HG03442 (cell line): Measurements from ENCODE around the gene LRP3.
A peak's percentile ranks its signal among the peaks of the same experiment; 100 is the strongest.
"Not testable (repeated sequence)": the region's sequence is repeated elsewhere in the genome, so short reads cannot be mapped to it uniquely, and the experiment has no call there.

ENCODE experiments used
- ATAC-seq: cut with Tn5 transposase; IDR thresholded peaks from one replicate; pipeline ENCODE4 v1.9.1; 2021; ENCODE audit warnings: mild to moderate bottlenecking, moderate library complexity; ENCODE audit not compliant: unreplicated experiment

The LRP3 gene

GRCh38 chr19:33175886-33176669 is 18.1 kb upstream of the LRP3 start:
- ATAC-seq, result no peak

DNA sequence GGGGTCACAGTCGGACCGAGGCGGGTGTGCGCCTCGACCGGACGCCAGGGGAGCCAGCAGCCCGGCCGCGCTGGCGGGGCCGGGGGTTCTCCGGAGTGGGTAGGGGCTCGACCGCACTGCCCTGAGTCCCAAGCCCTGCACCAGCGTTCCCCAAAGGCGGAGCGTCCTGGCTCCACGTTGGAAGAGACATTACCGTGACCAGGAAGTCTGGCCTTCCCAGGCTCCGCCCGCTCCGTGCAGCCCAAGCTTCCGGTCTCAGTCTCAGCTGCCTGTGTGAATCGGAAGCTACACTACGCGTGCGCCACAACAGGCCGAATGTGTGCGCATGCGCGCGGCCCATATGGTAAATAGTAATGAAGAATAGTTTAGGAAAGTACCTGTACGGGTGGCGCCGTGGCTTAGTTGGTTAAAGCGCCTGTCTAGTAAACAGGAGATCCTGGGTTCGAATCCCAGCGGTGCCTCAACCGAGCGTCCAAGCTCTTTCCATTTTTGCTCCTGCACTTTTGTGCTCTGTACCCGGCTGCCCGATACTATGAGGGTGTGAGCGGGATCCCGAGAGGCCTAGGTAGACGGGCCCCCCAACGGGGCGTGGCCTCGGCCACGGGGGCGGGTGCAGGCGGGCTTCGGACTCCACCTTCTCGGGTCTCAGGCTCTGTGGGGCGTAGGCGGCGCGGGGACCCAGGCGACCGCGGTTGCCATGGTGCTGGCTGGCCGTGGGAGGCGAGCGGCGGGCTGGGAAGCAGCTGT is 17.3 kb upstream of the LRP3 start:
- peak; percentile 82 for ATAC-seq

DNA sequence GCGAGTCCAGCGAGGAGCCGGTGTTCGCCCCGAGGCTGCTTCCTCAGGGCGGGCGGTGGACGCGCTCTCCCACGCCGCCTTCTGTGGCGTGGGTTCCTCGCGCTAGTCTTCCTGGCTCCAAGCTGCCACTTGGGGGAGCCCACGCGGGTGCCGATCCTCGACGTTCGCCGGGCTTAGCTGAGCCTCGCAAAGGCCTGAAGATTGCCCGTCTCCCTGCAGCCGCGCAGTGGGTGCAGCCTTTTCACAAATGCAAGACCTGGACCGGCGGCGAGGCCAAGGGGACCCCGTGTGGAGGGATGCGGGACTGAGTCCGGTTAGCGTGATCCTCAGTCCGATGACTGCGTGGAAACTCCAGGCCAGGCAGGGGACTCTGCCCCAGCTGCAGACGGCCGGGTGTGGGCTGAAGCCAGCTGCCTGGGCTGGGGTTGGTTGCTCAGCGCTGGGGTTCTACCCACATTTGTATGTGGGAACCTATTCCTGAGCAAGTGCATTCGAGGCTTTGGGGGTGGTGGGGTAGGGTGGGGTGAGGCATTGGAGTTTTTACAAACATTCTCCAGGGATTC is 16.6 kb upstream of the LRP3 start:
- ATAC-seq, result peak; percentile 17

GRCh38 chr19:33186431-33187182 is 7.5 kb upstream of the LRP3 start:
- no peak for ATAC-seq

GRCh38 chr19:33187183-33187540 is 7.0 kb upstream of the LRP3 start:
- no peak for ATAC-seq

GRCh38 chr19:33189453-33189852 is 4.7 kb upstream of the LRP3 start:
- no peak for ATAC-seq

- ATAC-seq, result not testable (repeated sequence)
Measured at GRCh38 chr19:33191092-33191491, 3.0 kb upstream of the LRP3 start.

- ATAC-seq, result no peak
Measured at GRCh38 chr19:33191501-33191900, 2.6 kb upstream of the LRP3 start.

- no peak for ATAC-seq
Measured at GRCh38 chr19:33192010-33192409, 2.1 kb upstream of the LRP3 start.

DNA sequence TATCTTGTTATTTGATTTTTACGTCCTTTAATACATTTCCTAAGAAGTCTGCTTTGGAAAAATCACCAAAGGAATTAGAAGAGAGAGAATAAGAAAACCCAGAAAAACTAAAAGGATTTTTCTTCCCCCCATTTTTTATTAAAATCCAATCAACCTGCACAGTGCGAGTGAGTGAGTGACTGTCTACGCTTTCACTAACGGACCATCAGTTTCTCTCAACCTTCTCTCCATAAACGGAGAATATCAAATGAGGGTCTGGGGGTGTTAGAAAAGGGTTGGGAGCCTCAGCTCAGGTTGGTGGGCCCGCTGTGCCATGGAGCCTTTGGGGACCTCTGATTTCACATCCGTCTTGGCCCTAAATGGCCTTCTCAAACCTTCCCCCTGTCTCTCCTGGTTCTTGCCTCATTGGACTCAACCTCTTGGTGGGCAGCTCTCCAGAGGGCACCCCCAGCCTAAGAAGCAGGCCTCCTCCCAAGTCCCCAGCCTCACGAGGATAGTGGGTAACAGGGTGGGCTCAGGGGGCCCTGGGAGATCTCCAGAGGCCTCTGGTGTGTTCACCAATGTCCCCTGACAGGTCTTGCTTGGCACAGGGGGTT is 763 bp upstream of the LRP3 start:
- ATAC-seq, result no peak

GRCh38 chr19:33194532-33194885 is 379 bp downstream of the LRP3 start:
- ATAC-seq, result no peak

DNA sequence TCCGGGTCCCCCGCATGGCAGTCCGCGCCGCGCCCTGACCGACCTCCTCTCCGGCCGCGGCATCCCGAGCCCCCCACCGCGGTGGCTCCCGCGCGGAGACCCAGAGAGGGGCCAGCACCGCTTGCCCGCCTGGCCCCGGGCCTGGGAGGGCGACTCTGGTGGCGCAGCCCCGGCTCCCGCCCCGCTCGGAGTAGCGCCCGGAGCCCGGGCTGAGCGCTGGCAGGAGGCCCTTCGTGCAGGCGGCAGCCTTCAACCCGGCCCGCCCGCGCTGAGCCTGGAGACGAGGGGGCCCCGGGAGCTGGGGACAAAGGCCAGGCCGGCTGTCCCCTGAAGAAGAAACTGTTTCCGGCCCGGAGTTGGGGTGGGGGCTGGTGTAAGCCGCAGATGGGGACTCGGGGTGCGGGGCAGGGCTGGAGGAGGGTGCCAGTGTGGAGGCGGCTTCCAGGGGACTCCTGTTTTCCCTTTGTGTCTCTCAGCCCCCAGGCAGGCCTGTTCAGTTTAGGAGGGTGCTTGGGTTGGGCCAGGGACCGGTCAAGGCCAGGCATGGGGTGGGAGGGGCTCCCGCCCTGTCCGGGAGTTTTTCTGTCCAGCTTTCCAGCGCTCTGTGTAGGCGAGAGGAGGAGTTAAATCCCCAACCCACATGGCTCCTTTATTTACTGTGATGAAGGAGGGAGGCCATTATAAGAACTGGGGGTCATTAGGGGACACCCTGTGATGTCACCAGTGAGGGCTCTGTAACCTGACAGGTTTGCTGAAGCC is 935 bp downstream of the LRP3 start:
- no peak for ATAC-seq

GRCh38 chr19:33195645-33196347 is 1.7 kb downstream of the LRP3 start:
- no peak for ATAC-seq

DNA sequence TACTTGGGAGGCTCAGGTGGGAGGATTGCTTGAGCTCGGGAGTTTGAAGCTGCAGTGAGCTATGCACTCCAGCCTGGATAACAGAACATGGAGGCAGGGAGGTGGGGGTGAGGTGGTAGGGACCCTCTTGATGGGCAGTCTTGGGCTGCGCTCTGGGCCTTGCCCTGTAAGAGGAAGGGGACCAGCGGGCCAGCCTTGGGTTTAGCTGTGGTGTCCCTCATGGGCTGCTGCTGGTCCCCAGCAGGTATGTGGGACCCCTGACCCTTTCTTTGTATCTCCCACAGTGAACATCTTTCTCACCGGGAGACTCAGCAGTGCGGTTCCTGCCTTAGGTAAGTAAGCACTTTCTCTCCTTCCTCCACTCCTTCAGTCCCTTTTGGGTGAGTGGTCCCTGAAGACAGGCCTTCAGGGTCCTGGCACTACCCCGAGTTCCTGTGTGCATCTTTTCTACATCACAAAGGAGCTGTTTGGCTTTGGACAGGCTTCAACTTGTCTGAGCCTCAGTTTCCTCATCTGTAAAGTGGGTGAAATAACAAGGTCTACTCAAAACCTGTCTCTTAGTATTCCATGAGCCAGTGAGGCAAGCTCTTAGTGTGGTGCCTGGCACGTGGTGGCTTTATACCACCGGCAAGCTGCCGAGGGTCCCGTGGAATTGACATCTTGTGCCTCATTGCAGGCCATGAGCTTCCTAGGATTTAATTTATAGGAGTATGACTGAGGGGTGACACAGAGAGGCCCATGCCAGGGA is 2.5 kb downstream of the LRP3 start:
- no peak for ATAC-seq

DNA sequence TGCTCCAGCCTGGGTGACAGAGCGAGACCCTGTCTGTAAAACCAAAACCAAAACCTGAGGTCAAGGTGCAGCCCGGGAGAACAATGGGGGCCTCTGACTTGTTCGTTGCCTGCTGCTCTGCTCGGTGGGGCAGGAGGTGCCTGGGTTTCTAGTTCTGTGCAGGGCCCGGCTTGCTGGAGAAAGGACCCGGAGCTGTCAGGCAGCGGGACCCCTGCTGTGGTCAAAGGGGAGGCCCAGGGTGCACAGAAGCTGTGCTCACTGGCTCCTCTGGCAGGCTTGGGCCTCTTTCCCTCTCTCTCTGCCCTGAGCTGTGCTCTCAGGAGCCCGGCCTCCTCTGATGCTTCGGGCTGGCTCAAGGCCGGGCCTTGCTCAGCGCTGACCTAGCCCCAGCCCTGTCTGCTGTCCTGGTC is 3.5 kb downstream of the LRP3 start:
- ATAC-seq, result no peak

GRCh38 chr19:33198169-33198568 is 4.0 kb downstream of the LRP3 start:
- ATAC-seq, result no peak

- no peak for ATAC-seq
Measured at GRCh38 chr19:33199441-33200265, 5.5 kb downstream of the LRP3 start.

DNA sequence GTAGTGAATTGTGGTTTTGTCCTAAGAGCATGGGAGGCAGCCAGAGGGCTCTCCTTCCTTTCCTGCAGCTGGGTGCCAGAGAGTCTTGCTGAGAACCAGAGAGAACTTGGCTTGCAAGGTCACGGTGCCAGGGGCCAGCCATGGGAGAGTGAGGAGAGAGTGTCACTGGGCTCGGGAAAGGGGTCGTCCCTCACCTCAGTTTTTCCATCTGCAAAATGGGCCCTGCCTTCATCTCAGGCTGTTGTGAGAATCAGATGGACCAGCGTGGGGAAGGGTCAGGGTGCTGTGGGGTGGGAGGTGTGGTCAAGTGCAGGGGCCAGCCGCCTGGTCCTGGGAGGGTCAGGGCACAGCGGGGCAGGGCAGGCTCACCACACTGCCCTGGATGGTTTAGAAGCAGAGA is 7.3 kb downstream of the LRP3 start:
- no peak for ATAC-seq
